ENCODE data around the gene GOLGA2.
"Not testable (repeated sequence)": the region's sequence is repeated elsewhere in the genome, so short reads cannot be mapped to it uniquely, and the experiment has no call there.

GOLGA2 gene

DNA sequence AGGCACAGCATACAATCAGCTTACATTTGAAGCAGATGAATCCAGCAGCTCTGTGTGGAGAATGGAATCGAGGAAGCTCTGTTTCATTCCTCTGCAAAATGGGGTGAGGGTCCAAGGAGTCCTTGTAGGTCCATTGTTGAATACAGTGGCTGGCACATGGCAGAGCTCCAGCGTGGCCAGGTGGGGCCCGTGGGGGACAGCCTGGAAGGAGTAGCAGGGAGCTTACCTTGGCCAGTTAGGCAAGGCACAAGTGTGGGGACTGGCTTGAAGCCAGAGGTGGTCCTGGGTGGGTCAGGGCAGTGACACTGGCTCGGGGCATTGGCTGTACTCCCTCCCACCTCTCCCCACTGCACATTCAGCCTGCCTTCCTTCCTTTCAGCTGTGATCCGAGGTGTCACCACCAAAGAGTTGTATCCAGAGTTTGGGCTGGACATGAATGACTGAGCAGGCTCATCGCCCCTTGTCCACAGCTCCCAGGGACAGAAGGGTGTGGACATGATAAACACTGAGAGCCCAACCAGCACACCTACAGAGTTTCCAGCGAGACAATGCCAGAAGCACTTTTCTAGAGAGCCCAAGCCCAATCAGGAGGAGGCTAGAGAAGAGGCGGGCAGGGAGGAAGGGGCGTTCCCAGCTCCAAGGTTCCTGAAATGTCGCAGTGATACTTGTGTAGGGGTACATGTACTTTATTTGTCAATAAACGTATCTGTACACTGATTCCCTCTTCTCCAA is 12.6 kb upstream of the GOLGA2 start:
- no peak for DNase-seq

DNA sequence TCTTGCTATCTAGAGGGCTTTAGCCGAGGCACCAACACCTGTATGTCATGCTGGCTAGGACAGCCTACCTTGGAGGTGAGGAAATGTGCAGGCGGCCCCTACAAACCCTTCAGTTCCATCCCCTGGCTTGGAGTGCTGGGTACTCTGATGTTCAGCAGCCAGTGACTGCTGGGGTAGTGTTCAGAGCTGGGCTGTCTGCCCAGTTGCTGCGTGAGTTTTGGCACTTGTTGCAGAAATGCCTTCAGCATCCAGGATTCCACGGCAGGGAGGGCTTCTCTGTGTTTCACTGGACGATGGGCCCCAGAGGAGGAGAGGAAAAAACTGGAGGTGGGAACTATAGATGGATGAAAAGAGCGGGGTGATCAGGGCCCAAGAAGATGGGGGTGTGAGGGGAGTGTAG is 10.6 kb upstream of the GOLGA2 start:
- DNase-seq = no peak

DNA sequence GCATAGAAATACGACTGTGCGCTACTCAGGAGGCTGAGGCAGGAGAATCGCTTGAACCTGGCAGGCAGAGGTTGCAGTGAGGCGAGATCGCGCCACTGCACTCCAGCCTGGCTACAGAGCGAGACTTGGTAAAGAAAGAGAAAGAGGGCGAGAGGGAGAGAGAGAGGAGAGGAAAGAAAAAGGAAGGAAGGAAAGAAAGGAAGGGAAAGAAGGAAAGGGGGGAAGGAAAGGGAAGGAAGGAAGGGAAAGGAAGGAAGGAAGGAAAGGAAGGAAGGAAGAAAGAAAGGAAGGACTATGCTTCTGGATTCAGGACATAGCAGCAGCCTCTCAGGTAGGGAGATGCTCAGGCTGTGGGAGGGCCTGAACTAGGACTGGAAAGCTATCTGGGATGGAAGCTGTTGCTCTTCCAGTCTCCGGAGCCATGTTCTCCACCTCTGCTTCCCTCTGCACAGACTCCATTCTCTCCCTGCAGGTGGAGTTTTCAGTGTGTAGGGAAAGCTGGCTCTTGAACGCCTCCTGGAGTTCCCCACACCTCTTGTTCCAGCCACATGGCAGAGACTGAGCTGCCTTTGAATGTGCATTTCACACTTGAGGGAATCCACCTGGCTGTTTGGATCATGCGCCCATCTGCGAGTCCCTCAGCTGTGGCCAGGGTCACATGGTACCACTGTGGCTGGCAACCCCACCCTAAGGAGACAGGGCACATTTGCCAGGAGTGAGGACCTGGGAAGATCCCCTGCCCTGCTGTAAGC is 9.4 kb upstream of the GOLGA2 start:
- DNase-seq = no peak

DNA sequence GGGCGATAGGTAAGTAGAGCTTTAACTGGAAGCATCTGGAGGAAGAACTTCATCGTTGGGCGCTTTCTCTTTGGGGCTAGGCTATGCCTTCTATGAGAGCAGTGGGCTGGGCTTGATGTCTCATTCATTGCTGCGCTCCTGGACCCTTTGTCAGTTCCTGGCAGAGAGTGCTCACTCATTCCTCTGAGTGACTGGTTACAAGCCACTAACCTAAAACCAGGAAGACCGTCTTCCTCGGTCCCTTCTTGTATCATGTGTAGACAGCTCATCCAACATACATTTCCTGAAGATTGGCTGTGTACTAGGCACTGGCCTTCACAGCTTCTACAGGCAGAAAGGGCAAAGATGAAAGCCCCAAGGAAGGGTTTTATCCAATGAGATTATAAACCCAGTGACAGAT is 6.7 kb upstream of the GOLGA2 start:
- no peak for DNase-seq

DNA sequence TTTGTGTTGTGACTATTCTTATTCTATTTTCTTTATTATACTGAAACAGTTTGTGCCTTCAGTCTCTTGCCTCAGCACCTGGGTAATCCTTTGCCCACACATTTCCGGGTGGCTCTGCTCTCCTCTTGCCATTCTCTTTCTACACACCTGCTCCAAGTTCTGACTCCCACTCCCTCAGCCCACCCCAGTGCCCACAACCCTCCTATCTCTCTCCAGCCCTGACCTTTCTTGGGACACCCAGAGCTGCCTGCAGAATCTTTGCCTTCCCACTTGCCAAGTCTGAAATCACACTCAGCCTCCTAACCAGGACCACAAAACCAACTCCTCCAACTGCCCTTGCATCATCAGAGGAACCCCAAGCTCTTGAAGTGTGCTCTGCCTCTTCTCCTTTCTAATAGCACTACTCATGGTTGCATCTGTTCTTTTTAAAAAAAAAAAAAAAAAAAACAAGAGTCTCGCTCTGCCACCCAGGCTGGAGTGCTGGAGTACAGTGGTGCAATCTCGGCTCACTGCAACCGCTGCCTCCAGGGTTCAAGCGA is 4.3 kb upstream of the GOLGA2 start:
- DNase-seq = peak; percentile 95

DNA sequence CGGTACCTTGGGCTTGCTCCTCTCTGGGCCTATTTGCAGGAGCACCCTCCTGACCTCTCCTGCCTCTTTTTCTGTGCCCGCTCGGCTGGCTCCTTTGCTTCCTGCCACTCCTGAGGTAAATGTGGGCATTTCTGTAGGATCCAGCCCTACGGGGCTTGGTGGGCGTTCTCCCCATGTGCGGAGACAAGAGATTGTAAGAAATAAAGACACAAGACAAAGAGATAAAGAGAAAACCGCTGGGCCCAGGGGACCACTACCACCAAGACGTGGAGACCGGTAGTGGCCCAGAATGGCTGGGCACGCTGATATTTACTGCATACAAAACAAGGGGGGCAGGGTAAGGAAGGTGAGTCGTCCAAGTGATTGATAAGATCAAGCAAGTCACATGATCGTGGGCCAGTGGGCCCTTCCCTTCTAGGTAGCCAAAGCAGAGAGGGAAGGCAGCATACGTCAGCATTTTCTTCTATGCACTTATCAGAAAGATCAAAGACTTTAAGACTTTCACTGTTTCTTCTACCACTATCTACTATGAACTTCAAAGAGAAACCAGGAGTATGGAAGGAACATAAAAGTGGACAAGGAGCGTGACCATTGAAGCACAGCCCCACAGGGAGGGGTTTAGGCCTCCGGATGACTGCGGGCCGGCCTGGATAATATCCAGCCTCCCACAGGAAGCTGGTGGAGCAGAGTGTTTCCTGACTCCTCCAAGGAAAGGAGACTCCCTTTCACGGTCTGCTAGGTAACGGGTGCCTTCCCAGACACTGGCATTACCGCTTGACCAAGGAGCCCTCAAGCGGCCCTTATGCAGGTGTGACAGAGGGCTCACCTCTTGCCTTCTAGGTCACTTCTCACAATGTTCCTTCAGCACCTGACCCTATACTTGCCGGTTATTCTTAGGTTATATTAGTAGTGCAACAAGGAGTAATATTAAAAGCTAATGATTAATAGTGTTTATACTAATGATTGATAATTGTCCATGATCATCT is 3.6 kb upstream of the GOLGA2 start:
- DNase-seq = not testable (repeated sequence)

DNA sequence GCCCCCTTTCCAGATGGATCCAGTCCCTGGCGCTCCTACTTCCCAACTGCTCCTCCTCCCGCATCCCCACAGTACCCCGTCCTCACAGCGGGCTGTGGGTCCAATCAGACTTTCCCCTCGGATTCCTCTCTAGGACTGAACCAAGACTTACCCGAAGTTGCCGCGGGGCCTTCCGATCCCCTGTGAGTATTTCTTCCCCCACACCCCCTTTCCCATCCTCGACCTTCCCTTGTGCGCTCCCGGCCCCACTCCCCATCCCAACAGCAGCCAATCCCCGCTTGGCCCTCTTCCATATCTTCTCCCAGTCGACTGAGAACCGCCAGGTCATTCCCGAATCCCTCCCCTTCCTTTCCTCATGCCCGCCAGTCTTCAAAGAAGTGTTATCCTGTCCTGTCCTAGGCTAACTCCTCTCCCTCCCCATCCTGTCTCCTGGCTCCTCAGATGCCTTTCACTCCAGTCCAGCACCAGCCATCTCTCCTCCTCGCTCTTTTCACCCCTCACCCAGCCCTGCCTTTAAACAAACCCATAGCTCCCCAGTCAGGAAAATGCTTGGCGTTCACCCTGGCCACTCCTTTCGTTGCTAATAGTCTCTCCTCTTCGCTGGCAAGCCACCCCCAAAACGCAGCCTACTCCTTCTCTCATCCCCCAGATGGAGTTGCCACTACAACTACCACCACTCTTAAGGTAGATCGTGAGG is 915 bp upstream of the GOLGA2 start:
- no peak for DNase-seq

DNA sequence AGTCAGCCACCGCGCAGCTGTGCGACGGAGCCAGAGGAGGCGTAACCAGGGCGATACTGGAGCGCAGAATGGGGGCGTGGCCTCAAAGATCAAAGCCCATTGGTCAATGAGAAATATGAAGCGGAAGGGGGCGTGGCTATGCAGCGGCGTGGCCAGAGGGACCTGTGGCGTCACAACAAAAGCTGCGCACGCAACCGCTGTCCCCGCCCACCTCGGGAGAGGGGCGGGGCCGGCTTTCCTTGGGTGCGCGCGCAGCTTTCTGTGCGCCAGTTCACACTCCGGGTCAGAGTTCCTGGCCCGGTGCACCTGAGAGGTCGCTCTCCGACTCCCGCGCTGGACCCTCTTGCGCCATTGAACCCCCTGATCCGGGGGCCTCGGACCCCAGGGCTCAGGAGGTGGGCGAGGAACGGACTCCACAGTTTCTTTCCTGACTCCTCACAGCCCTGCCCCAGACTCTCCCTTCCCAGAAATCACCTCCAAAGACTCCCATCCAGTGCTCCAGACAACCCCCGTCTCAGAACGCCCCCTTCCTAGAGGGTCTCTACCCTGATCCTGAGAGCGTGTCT is 284 bp upstream of the GOLGA2 start, which contains the start of gene SWI5:
Gene SWI5, plus strand, starts transcription at position 269 of the 566 bp plus-strand sequence.
- DNase-seq = peak; percentile 99

DNA sequence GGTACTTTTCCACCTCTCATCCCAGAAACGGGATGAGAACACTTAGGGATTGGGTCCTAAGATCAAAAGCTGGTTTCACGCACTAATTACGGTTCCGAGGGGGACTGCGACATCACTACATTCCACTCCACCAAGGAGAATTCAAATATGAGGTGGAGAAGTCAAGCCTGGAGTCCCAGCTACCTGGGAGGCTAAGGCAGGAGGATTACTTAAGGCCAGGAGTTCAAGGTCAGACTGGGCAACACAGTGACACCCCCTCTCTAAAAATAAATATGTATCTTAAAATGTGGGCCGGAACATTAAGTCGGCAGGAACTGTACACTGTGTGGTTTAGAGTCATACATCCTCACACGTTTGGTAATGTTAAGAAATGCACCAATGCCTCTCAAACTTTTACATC is 1.6 kb downstream of the GOLGA2 start:
- DNase-seq = no peak

DNA sequence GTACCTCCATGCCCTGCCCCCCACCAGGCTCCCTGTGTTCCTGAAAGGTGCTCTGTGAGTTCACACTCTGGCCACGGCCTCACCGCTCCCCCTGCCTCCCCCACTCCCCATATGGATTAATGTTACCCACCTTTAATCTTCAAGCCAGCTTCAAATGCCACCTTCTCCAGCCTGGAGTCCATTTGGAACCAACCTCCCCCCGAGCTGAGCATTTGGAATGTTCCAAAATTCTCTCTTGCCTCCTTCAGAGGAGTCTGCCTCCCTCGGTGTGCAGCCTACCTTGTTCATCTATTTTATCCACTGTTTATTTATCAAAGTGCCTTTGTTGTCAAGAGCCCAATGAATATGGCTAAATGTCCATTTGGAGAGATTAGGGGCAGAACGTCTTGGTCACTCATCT is 4.3 kb downstream of the GOLGA2 start:
- no peak for DNase-seq

DNA sequence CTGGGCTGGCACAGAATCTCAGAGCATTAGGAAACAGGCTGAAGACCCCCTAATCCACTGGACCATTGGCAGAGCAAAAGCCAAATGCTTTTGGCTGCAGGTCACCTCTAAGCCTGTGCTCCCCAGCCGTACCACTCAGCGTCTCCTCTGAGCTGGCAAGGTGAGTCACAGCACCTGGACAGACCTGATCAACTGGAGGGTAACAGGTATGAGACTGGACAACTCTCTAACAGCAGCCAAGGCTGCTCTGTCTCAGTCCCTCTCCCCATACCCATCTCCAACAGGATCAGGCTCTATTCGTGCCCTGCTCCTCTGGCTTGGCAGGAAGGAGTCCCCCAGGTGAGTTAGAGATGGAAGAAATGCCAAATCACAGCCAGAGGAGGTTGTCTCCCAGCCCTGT is 4.7 kb downstream of the GOLGA2 start:
- no peak for DNase-seq

DNA sequence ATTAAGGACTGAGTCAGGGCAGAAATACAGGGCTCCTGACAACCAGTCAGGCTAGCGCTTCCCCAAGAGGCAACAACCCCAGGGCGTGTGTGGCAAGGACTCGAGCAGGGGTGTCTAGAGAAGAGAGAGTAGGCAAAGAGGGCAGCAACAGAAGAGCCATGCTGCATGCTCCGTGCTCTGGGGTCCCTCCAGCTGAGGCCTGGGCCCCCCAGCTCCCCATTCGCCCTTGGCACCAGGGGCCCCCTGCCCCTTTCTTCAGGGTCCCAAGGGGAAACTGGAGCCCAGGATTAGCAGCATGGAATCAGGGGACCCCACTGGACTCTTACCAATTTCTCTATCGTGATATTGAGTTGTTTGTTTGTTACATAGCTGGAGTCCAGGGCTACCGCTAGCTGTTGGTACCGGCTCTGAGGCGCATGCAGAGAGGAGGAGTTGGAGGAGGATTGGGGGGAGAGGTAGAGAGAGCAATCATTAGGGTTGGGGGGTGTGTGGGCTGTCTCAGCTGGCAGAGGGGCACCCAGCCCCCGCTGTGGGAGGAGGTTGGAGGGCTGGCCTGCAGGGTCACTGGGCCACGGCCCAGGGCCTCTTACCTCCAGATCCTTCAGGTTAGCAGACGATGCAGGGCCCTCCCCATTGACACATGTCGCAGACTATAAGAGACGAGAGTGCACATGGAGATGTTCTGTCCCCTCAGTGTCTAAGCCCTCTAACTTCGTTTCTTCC is 8.8 kb downstream of the GOLGA2 start:
- no peak for DNase-seq

DNA sequence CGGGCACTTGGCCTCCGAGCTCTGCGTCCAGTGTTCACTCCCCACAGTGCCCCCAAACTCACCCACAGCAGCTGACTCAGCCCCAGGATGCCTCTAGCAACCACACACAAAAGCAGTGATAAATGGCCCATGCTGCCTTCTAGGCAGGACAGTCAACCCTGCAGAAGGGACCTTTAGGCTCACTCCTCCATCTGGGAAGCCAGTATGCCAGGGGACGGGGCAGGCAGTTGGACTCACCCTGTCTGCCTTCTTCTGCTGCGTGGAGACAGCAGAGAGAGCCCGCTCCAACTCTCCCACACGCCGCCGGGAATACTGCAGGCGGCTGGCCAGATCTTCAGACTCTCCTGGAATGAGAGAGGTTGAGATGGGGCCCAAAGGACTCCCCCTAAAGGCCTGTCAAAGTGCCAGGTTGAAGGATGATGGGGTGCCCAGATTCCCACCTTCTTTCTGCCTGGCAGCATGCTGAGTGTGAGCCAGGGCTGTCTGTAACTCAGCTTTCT is 10.4 kb downstream of the GOLGA2 start:
- DNase-seq = no peak

DNA sequence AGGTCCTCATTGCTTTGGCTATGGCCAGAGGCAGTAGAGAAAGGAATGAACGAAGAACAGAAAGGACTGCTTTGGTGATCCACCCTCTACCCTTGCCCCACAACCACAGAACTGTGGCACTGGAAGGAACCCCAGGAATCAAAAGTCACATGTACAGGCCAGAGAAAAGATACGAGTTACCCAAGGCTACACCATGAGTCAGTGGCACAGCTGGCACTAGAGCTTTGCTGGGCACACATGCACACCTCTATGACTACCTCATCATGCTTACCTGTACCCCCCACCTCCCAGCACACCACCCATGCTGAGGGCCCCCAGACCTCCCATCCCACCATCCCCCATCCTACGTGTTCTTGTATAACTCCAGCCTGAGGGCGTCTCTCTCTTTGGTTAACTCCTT is 13.1 kb downstream of the GOLGA2 start:
- no peak for DNase-seq

DNA sequence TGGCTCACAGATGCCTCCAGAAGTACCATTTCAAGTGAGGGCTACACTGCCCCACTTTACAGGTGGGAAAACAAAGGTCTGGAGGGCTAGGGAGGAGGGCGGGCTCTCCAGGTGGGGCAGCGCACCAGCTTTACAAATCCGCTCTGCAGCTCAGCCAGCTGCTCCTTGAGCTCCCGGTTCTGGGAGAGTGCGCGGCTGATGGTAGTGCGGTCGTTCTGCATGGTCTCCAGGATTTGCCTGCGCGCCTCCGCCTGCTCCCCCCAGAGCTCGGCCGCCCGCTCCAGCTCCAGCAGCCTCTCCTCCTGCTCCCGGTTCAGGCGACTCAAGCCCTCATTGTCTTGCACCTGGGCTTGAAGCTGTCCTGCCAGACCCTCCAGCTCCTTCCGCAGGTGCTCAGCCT is 15.5 kb downstream of the GOLGA2 start:
- no peak for DNase-seq

DNA sequence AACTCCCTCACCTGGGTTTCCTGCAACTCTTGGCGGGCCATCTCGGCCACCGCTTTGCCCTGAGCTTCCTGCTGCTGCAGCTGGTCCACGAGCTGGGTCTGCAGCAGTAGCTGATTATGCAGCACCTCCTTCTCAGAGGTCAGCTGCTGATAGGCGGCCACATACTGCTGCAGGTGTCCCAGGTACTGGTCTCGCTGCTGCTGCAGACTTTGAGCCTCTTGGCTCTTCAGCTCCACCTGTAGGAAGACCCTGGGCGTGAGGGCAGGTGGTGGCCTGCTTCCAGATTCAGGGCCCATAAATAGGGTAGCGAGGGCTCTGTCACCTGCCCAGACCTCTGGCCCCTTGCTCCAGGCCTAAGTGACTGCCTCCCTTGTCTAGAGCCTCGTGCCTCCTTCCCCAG is 16.7 kb downstream of the GOLGA2 start:
- no peak for DNase-seq

DNA sequence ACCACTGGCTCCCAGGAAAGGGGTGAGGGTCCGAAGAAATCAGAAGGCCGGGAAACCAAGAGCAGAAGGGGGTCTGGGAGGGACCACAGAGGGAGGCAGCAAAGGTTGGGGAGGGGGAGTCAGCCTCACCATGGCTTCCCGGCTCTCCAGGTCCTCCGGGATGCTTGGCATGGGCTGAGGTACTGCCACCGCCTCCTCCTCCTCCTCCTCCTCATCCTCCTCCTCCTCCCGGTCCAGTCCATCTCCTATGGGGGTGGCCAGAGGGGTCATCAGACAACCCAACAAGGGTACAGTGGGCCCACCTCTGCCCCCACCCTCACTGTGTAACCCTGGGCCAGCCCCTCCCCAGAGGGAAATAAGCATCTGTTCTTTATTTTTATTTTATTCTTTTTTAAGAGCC is 17.5 kb downstream of the GOLGA2 start:
- DNase-seq = no peak

DNA sequence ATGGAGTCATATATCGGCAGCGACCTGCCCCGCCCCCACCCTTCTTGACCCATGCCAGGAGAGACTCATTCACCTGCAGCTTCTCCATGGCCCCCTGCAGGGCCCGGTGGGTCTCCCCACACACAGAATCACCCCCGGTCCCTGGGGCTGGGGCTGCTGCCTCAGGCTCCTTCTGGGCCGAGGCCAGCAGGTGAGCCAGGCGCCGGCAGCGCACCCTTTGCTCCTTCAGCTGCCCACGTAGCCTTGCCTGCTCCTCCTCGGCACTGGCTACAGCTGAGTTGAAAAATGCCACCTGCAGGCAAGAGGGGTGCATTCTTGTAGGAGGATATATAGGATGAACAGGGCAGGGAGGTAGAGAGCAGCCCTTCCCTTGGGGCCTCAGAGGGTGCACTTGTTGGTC is 17.9 kb downstream of the GOLGA2 start:
- DNase-seq = no peak

DNA sequence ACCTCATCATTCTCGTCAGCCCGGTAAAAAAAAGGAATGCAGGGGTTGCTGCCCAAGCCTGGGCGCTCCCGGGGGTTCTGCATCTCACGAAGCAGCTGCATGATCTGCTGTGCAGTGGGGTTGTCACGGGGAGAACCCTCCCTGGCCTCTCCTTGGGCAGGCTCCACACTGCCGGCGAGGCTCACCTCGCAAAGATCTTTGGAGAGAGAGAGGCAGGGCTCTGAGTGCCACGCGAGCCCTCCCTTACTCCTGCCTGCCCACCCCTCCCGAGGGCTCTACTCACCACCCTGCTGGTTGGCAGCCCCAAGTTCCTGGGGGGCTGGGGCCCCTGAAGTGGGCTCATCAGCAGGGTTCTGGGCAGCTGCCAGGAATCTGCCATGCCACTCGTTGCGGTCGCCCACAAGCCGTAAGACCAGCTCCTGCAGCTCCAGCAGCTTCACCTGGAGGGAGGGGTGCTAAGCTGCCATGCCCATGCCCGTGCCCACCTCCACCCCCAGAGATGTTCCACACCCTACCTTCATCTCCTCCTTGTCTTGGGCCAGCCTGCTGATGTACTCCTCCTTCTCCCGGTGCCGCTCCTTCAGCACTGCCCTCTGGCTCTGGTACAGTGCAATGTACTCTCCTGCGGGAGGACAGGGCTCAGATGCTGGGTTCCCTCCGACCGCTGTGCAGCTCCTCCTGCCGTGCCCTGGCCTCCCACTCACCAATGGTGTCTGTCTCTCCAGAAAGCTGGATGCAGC is 18.6 kb downstream of the GOLGA2 start:
- no peak for DNase-seq

All from MV-4-11 (cell line).